Suppressor macrophage treated with lipopolysaccharide for 4 hours (primary cell): ENCODE results near the gene CENPM.
"Not testable (repeated sequence)": the region's sequence is repeated elsewhere in the genome, so short reads cannot be mapped to it uniquely, and the experiment has no call there.

Source experiments
- DNase-seq: peaks from one replicate; pipeline ENCODE4 v3.0.0-alpha.2; 2020

The CENPM gene

DNA sequence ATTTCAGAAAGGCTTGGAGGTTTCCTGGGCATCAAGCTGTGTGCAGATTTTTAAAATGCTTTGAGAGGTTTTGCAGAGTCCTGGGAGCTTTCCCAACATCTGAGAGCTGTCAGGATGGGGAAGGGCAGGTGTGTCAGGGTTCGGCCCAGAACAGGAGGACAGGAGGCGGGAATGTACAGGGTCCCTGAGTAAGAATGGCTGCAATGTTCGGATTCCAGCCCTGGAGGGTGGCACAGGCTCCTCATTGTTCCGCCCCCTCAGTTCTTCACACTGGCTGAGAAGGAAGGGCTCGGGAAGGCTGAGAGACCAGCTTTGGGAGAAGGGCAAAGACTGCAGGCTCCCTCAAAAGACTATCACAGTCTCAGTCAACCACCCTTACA, 17.1 kb upstream of the CENPM start:
- no peak for DNase-seq

DNA sequence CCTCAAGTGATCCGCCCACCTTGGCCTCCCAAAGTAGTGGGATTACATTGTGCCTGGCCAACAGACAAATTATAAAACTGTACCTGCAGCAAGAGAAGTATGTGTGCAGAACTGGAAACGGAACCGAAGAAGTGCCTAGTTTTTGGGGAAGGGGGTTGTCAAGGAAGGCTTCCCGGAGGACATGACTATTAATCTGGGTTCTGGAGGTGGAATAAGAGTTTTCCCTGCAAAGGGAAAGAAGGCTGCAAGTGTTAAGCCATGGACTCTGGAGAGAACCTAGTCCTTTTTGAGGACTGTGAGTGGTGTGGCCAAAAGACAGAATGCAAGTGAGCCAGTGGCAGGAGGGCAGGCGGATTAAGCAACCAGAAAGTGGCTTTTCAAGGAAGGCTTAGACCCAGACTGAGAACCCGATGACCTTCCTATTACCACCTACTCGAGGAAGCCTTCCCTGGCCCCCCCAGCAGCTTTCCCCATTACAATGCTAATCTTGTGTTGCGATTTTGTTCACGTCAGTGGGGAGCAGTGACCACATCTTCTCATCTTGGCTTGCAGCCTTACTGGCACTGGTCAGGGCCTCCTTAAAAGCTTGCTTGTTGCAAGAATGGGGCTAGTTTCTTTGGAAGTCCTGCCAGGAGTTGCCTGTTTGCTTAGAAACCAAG, 16.6 kb upstream of the CENPM start:
- no peak for DNase-seq

DNA sequence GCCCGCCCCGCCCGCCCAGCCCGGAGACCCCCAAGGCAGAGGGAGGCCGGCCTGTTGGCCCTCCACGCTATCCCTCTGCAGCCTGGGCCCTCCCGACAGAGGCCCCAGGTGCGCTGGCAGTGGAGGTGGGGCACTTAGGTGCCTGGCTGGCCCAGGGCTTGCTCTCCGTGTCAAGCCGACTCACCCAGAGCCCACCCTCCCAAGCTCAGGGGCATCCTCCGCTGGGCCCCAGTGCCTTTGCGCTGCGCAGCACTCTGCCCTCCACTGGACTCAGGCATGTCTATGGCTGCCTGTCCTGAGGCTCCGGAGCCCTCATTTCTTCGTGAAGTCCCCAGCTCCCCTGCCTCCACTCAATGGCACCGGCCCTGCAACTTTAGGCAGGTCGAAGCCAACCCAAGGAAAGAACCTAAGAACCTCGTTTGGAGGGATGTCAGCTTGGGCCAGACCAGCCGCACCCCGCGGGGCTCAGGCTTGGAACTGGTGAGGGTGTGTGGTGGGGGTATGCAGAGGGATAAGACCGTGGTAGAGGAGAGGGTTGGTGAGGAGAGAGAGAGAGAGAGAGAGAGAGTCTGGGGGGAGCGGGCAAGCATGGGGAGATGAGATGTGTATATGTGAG, 11.1 kb upstream of the CENPM start:
- DNase-seq = no peak

DNA sequence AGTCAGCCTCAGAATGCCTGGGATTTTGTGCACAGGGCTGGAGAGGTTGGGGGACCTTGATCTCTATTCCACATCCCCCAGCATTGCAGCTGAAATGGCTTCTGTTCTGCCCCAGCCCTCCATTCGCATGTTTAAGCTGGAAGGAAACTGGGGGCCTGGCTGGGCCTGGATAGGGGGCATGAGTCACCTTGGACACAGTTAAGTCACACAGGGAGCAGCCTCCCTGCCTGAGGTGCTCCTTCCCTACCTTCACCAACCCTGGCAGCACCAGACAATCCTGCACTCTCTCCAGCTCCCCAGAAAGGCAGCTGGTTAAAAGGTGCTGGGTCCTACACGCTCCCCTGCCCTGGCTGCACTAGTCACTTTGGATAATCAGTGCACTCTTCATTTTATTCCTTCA, 5.8 kb upstream of the CENPM start:
- no peak for DNase-seq

DNA sequence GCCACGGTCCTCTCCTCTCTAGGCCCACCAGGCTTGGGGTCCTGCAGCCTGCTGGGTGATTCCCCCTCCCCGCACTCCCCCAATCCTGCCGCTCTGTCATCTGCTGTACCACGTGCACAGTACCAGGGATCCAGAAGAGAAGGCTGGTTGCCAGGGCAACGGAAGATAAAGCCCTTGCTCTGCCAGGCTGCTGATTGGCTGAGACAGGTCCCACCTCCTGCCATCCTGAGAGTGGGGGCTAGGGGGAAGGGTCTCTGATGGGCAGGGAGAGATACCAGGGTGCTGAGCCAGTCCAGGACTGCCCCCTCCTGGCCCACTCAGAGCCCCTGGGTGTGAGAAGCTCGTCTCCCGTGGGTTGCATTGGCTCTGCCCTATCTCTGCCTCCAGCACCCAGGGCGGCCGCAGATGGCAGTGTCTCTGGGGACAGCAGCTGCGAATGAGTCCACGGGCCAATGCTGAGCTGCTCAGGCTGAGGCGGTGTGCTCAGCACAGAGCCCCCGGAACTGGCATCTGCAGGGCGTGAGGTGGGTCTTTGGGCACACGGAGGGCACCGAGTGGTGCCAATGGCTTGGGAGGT, 5.0 kb upstream of the CENPM start, which contains the start of gene SMIM45:
TSS of gene SMIM45 (plus strand) at position 253 of the 577 bp plus-strand sequence.
- DNase-seq = no peak

DNA sequence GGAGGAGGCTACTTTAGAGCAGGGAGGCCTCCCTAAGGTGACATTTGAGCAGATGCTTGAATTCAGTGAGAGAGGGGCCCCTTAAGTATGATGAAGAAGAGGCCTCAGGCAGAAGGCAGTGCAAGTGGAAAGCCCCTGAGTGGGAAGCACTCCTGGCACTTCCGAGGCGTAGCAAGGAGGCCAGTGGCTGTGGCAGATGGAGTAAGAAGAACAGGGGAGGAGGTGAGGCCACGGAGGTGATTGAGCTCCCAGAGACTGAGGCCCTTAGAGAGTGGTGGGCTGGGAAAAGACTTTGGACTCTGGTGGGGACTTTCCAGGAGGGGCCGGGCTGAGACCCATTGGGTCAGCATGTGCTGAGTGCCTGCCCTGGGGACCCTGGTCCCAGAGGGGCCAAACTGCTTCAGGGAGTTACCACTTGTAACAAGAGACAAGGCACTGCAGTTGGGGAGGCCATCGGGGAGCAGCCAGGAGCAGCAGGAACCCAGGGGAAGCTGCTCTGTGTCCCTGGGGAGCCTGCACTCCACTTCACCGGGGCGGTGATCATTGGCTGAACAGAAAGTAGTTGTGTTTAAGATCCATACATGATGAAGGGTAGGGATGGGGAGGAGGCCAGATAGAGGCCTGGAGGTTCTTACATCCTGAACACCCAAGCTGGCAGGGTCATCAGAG, 2.5 kb upstream of the CENPM start:
- no peak for DNase-seq

DNA sequence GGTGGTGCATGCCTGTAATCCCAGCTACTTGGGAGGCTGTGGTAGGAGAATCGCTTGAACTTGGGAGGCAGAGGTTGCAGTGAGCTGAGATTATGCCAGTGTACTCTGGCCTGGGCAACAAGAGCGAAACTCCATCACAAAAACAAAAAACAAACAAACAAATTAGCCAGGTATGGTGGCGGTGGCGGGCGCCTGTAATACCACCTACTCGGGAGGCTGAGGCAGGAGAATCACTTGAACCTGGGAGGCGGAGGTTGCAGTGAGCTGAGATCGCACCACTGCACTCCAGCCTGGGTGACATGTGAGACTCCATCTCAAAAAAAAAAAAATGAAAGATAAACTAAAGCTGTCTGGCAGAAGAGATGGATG, 2.0 kb upstream of the CENPM start:
- not testable (repeated sequence) for DNase-seq

DNA sequence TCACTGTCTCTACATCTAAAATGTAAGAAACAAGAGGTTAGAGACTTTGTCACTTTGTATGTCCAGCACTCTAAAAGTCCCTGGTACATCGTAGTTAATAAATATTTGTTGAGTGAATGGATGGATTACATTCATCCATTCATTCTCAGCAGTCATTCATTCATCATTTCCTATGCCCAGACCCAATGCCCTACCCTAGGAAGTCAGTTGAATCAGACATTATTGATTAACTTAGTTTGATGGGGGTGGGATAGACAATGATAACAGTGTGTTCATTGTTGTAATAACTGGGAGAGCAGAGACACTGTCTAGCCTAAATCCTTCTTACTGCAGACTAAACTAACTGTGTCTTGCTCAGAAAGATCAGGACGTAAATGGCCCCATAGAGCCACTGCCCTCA, 1.2 kb upstream of the CENPM start:
- no peak for DNase-seq

DNA sequence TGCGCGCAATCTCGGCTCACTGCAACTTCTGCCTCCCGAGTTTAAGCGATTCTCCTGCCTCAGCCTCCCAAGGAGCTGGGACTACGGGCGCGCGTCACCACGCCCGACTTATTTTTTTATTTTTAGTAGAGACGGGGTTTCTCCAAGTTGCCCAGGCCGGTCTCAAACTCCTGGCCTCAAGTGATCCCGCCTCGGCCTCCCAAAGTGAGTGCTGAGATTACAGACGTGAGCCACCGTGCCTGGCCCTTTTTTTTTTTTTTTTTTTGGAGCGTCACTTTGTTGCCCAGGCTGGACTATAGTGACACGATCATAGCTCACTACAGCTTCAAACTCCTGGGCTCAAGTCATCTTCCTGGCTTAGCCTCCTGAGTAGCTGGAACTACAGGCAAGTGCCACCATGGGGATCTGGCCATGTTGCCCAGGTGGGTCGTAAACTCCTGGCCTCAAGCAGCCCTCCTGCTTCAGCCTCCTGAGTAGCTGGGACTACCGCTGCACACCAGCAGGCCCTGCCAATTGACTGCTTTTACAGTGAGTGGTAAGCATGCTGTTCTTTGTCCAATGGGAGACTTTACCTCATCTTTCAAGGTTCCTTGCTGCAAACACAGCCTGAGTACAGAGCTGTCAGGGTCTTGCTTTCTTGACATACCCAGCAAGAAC, 600 bp upstream of the CENPM start:
- no peak for DNase-seq

DNA sequence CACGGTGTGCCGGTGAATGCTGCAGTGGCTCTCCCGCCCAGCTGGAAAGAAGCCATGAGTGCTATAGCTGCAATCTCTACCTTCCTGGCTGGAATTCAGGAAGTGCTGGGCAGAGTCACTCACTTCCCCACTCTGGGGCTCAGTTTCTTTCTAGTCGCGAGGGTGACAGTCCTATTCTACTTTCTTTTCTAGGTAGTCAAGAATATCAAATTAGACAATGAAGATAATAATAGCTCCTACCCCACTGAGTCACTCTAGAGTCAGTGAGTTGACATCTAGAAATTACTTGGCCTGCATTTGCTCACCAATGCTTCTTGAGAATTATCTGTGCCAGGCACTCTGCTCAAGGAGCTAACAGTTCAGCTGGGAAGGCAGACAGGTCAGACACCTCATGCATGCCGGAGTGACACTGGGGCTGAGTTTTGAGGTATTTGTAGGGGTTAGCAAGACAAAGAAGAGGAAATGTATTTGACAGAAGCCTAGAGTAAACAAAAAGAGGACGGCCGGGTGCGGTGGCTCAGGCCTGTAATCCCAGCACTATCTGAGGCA, 3.2 kb downstream of the CENPM start:
- peak; percentile 64 for DNase-seq

DNA sequence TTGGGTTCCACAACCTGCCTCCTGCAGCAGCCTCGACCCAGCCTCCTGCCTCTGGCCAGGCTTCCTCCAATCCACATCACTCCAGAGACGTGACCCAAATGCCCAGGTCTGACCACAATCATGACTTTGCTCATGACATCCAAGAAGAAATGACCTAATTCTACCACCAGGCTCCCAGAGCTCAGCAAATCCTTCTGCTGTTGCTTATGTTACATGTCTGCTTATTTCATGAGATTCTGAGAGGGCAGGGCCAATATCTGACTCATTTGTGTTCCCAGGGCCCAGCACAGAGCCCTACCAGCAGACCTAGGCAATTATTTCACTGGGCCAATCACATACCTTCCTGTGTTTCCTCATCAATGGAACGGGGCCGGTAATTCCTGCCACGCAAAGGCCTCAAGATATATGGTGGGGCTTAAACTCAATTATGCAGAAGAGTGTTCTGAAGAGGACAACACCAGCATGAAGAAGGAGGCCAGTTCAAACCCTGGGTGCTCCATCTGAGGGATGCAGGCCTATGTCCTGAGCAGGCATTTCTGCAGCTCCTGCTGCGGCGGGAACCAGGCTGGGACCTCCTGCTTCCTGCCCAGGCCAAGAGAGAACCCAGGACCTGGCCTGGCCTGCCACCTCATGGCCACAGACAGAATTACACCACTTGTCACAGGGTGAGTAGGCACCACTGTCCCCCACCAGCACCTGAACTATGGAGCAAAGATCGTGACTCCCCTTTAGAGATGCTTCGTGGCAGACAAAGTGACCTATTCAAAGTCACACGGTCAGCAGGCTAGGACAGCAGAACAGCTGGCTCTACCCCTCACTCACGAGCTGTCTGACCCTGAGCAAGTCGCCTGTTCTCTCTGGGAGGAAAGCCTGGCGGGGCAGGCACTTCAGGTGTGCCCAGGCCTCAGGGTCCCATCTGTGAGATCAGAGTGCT, 5.9 kb downstream of the CENPM start:
- DNase-seq = peak; percentile 81

DNA sequence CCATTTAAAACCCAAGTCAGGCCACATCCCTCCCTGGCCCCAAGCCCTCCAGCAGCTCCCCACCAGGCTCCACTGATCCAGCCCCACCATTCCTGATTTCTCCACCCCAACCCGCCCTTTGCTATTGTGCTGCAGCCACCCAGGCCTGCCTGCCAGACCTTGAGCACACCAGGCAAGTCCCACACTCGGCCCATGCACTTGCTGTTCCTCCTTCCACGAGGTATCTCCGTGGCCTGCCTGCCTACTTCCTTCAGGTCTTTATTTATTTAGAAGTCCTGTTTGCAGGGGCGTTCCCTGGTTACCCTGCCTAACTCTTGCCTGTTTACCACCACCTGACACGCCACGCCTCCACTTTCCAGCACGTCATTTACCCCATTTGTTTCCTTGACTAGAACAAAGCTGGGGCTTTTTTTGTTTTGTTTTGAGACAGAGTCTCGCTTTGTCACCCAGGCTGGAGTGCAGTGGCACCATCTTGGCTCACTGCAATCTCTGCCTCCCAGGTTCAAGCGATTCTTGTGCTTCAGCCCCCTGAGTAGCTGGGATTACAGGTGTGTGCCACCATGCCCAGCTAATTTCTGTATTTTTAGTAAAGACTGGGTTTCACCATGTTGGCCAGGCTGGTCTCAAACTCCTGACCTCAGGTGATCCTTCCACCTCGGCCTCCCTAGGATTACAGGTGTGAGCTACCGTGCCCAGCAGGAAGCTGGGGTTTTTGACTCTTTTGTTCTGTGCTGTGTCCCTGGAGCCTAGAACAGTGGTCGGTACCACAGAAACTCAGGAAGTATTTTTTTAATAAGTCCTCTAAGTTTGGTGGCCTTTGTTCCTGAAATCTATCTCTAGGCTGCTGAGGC, 6.7 kb downstream of the CENPM start:
- no peak for DNase-seq

DNA sequence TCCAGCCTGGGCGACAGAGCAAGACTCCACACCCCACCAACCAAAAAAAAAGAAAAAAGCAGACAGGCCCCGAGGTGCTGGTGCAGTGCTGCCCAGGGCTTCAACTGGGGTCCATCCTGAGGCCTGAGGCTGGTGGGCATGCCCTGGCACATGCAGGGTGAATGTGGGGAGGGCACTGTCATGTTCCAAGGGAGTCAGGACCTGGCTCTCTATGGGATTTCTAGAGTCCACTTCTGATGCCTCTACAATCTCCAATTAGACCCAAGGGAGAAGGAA, 10.1 kb downstream of the CENPM start:
- DNase-seq = no peak

DNA sequence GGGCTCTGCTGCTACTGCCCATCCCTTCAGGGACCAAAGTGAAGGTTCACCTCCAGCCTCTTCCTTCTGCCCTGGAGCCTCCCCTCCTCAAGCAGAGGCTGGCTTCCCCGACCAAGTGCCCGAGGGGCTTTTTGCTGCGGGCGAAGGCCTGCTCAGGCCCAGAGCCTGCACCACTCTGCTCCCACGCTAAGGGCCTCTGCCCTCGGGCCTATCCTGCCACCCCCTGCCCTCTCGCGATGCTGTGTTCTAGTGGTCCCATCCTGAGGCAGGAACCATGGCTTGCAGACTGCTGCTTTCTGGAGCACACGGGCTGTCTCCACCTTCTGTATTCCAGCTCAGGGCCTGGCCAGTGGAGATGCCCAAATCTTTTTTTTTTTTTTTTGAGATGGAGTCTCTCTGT, 11.4 kb downstream of the CENPM start:
- DNase-seq = no peak

DNA sequence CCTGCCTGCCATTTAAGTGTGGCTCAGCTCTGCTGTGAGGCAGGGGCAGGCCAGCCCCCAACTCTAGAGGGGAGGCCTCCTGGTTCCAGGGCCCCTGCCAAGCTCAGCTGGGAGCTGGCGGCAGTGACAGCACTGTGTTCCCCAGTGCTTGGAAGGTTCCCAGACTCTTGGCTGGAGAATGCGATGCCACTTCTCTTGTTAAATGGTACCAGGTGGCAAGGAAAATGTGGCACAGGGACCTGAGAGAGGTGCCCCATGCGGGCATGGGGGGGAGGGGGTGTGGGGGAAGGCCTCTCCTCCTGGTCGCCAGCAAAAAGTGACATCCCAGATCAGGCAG, 12.0 kb downstream of the CENPM start:
- no peak for DNase-seq

DNA sequence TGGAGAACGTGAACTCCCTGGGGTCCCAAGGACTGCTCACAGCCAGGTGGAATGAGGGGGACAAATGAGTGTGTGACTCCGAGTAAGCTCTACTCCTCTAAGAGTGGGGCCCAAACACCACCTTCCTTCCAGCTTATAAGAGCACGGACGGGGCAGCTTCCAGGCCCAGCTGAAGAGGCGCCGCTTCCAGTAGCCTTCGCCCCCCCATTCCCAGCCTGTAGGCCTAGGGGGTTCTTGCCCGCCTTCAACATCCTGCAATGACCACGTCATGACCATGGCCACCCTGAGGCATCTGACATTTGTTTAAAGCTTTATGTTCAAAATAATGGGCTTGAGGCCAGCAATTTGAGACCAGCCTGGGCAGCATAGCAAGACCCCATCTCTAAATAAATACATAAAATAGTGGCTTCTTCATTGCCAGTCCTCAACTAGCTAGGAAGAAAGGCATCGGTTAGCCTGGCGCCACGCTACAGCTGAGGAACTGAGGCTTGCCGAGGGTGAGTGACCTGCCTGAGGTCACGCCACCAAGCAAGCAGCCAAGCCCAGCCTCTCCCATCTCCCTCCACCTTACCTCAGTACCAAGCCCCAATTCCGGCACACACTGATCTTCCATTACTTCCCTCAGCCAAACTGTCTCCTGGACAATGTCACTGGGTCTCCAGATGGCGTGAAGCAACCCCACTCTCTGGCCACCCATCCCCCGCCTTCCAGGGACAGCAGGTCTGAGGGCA, 12.5 kb downstream of the CENPM start:
- DNase-seq = no peak

DNA sequence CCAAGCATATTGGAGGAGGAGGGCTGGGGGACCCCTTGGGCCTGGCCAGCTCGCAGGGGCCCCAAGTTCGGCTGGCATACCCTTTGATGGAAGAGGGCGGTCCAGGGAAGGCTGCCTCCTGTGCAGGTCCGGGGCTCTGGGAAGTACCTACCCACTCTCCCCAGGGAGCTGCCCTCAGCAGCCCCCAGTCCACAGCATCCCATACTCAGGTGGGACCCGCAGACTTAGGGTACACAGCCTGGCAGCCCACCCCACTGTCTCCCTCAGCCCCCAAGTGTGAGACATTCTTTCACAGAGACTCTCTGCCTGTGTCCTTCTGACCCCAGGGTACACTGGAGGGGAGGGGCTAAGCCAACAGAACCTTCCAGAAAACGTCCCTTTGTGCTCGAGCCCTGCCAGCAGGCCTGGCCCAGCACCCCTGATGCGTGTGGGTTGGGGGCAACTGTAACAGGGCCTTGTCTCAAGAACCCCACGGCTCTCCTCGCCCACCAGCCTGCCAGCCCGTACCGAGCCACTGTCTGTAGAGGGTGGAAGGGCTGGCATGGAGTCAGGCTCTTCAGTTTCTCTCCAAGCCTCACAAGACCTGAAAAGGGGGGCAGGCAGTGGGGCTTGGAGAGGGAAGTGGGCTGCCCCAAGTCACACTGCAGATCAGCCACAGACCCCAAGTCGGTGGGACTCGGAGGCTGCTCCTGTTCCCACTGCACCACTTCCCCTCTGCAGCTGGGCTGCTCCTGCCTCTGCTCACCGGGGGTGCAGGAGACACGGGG, 13.4 kb downstream of the CENPM start:
- no peak for DNase-seq

DNA sequence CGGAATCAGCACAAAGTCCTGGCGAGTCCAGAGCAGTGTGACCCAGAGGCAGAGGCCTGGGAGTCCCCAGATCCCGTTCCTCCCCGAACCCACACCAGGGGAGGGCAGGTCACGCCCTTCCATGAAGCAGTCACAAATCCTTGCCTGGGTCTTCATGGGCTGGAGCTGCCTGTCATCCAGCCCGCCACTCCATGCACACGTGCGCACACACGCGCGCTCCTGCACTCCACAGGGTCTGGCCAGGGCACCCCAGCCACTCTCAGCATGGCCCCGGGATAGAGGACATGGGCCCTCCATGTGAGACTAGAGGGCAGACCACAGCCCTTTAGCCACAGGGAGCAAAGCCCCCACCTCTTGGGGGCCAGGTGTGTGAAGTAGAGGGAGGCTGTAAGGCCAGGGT, 14.6 kb downstream of the CENPM start:
- DNase-seq = no peak

DNA sequence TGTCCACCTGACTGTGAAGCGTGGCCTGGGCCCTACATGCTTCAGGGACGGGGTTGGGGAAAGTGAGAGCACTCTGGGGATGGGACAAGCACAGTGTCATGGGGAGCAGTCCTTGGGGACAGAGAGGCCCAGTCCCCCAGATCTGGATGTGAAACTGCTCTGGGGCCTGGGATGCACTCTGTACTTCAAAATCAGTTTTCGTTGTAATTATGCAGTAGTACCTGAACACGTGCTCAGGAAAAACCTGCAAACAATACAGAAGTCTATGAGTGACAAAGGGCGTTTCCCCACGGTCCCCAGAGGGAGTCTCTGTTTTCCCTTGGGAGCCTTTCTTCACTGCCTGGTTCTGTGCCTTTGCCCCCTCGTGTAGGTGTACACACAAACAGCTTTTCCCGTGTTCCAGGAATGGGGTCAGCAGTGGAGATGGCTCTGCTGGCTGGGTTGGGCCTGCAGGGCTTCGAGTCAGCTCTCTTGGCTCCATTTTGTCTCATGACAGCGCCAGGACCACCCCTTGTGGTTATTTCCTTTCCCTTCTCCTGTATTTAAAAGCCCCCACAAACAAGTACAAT, 15.2 kb downstream of the CENPM start:
- DNase-seq = no peak

DNA sequence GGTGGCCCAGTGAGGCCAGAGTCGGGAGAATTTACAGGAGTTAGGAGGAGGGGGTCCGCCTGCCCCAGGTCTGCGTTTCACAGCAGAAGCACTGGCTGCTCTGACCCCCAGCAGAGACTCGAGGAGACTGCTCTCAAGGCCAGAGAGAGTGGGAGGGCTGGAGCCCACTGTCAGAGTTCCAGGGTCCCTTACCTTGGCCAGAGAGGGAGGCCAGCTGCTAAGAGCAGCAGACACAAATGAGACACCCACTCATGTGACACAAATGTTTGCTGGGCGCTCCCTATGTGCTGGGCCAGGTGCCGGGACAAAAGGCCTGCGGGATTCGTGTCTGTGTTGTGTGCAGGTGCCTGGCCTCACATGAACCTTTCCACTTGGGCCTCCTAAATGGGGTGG, 17.5 kb downstream of the CENPM start:
- no peak for DNase-seq
